ENCODE measurements around the gene MXD4.

Gene MXD4, protein sequence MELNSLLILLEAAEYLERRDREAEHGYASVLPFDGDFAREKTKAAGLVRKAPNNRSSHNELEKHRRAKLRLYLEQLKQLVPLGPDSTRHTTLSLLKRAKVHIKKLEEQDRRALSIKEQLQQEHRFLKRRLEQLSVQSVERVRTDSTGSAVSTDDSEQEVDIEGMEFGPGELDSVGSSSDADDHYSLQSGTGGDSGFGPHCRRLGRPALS

DNA sequence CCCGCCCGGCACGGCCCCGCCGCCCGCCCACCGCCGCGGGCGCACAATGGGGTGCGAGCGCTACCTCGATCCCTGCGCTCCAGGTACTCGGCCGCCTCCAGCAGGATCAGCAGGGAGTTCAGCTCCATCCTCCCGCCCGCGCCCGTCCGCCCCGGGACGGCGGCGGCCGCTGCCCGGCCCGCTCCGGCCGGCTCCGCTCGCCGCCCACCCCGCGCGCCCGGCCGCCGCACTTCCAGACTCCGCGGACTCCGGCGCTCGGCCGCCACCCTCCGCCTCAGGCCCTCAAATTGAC is at the start of gene MXD4:
TSS of gene MXD4 (minus strand) at position 257 of the 292 bp plus-strand sequence. CDS start at position 128, 129 bp downstream.
- DNase-seq (ENCODE audit: low read depth in 1 of 2, low spot score in 1 of 2): no peak

DNA sequence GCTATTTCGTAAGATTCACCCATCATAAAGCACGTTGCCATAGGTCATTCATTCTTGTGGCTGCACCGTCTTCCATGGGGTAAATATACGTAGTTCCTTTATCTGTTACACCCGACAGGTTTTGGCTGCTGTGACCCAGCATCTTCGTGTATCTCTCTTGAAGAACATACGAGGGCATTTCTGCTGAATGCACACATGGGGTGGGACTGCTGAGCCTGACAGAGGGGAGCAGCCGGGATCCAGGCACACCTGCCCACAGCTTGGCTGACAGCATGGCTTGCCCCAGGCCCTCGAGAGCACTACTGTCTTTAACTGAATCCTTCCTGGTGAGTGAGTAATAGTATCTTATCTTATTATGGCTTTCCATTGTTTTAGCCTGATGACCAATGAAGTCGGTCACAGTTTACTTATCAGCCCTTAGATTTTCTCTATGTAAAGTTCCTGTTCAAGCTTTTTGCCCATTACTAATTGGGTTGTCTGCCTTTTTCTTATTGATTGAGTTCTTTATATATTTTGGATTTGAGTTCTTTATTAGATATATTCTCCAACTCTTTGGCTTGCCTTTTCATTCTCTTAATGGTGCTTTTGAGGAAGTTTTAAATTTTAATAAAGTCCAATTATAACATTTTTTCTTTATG is 45.0 kb upstream of the MXD4 start:
- DNase-seq (ENCODE audit: low read depth in 1 of 2, low spot score in 1 of 2): no peak

DNA sequence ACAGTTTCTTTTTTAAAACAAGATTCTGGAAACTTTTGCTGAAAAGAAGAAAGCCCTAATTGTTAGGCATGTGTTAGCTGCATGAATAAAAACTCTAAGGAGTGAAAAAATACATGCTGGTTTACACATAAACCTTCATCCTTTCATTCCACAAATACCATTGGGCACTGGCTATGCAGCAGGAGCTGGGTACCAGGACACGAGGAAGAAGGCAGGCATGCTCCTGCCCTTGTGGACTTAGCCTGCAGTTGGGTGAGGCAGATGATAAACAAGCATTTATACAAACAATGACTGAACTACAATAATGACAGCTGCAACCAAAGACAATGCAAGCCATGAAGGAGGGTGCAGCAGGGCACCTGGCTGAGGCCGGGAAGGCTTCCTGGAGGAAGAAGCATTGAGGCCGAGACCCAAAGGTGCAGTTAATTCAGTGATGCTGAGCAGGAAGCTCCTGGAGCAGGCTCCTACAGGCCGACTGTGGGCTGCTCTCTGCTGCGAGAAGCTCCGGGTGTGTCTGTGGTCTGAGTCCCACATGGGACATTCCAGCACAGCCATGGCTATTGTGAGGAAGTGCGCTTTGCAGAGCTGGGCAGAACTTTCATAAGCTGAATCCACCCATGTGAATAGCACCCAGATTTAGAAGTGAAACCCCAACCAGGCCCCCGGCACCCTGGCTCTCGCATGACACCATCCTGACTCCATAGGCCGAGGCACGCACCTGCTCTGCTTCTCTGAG is 44.0 kb upstream of the MXD4 start:
- DNase-seq (ENCODE audit: low read depth in 1 of 2, low spot score in 1 of 2): no peak

DNA sequence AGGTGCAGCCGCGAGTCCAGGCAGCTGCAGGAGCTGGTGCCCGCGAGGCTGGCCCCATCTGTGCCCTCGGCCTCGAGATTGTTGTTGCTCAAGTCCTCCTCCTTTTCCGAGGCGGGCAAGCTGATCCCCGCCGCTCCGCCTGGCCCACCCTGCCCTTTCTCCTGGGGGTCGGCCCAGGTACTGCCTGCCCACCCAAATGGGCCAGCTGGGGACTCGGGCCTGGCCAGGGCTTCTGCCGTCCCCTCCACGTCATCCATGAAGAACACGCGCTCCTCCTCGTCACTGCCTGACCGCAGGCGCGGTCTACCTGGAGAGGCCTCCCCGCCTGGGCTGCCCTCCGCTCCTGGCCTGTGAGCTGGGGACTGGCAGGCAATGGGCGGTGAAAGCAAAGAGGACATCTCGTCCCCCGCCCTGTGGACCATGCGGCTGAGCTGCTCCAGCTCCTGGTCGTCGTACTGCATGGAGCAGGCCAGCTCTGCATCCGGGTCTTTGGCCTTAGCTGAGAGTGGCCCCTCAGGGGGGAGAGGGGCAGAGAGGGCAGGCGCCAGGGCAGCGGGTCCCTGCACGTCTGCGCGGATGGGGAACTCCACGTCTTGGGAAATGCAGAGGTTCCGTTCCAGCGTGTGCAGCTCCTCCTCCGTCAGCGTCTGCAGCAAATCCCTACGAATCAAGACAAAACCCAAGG is 43.1 kb upstream of the MXD4 start:
- DNase-seq (ENCODE audit: low read depth in 1 of 2, low spot score in 1 of 2): no peak

DNA sequence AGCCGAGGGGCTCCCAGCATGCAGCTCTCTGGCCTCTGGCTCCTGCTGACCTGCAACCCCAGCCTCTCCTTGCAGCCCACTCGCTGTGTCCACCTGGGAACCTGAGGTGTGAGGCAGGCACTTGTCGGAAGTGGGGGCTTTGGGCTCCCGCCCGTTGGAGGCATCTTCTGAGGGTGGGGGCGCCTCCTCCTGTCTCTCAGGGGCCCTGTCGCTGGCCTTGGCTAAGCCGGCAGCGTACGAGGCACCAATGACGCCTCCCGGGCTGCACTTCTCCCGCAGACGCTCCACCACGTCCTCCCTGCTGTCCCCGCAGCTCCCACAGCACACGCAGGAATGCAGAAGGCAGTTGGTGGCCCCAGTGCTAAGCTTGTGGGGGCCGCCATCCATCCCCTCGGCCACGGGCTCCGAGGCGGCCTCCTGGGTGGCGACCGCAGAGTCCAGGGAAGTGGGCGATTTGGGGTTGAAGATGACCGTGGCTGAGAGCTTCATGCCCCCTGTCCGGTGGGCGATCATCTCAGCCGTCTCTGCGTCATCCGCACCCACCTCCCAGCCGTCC is 42.5 kb upstream of the MXD4 start:
- DNase-seq (ENCODE audit: low read depth in 1 of 2, low spot score in 1 of 2): no peak

DNA sequence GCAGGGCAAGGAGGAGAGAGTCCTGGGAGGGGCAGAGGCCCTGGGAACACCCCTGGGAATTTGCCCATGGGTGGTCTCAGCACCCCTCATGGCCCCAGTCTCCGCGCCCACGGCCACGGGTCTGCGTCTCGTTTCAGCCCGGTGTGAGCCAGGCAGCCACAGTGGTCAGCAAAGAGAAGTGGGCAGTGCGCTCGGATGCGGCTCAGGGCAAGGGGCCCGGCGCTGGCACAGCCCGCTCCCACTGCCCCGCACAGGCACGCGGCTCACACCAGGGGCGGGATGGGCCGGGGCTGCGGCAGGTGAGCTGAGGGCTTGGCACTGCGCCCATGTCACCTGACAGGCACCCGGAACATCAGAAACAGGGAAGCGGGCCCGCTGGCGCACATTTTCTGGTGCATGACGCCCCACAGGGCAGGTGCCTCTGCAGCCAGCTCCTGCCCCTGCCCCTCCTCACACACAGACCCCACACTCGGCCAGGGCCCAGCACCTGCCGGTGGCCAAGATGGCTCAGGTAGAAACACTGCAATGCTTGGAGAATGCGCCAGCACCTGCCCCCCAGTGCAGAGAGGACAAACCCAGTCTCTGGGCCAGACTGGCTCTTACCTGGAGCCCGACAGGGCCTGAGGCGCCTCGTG is 41.9 kb upstream of the MXD4 start:
- no peak for DNase-seq (ENCODE audit: low read depth in 1 of 2, low spot score in 1 of 2)

DNA sequence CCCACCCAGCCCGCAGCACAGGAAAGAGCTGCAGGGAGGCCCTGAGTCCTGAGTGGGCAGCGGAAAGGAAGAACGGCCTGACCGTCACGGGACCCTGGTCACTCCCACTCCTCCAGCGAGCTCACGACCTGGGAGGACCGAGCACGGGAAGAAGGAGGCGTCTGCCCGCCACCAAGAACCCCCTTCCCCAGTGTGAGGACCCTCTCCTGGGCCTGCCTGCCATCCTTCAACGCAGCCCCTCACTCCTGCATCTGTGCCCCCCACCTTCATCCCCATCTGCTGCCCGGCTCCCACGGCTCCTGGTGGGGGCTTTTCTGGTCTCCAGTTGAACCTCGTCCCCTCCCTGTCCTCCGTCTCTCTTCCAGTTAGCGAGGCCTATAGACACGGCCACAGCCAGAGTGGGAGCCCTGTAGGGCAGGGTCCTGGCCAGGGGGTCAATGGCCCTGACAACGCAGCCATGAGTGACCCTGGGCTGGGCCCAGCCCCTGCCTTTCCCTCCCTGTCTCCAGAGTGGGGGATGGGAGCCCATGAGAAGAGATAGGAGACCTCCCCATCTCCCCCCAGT is 41.3 kb upstream of the MXD4 start:
- no peak for DNase-seq (ENCODE audit: low read depth in 1 of 2, low spot score in 1 of 2)

DNA sequence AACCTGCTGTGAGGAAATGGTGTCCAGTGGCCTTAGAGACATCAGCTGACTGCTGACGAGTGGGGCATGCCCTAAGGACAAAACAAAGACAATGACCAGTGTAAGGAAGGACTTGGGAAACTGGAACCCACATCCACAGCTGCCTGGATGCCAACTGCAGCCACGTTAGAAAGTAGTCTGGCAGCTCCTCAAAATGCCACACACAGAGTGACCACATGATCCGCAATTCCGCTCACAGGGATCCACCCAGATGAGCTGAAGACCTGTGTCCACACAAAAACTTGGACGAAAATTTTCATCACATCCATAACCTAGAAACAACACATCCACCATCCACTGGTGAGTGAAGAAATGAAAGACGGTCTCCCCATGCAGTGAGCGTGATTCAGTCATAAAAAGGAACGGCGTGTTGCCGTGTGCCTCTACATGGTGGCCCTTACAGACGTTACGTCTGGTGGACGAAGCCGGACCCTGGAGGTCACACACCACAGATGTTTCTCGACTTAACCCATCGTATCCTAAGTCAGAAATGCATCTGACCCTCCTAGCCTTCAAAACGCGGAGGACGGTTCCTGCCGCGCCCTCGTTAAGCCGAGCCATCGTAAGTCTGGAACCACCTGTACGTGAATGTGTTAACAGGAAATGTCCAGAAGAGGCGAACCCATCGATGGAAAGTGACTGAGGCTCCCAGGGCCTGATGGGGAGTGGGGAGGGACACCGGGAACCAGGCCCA is 40.6 kb upstream of the MXD4 start:
- DNase-seq (ENCODE audit: low read depth in 1 of 2, low spot score in 1 of 2): no peak

DNA sequence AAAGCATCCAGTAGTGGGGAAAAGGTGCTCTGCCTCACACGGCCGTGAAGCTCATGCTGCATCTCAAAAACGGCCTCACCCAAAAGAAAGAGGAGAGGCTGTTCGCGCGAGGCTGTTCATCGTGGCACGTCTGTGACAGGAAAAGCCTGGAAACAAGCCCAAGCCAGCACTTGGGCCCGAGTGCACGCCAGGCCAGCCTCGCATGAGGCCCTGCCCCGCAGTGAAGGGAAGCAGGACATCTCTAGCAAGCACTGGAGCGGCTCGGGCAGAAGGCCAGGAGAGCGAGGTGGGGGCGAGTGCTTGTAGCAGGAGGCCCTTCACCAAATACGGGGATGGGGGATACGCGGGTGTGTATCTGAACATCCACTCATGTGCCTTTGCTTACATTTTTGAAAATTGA is 39.9 kb upstream of the MXD4 start:
- no peak for DNase-seq (ENCODE audit: low read depth in 1 of 2, low spot score in 1 of 2)

DNA sequence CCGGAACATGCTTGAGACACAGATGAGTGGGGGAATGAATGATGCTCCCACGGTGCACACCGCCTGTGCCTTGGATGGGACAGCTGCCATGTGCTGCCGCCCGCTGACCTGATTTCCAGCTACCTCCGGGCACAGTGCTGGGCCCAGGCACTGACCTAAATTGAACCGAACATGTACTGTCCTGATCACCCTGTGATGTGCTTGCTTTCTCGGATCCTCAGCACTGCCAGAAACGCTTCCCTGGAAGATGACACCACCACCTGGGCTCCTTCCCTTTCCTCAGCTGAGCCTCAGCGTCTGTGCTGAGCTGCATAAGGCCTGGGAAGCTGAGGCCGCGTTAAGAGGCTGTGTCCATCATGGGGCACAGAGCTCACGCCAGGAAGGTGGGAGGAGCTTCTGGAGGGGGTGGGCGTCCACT is 39.3 kb upstream of the MXD4 start:
- DNase-seq (ENCODE audit: low read depth in 1 of 2, low spot score in 1 of 2): no peak

DNA sequence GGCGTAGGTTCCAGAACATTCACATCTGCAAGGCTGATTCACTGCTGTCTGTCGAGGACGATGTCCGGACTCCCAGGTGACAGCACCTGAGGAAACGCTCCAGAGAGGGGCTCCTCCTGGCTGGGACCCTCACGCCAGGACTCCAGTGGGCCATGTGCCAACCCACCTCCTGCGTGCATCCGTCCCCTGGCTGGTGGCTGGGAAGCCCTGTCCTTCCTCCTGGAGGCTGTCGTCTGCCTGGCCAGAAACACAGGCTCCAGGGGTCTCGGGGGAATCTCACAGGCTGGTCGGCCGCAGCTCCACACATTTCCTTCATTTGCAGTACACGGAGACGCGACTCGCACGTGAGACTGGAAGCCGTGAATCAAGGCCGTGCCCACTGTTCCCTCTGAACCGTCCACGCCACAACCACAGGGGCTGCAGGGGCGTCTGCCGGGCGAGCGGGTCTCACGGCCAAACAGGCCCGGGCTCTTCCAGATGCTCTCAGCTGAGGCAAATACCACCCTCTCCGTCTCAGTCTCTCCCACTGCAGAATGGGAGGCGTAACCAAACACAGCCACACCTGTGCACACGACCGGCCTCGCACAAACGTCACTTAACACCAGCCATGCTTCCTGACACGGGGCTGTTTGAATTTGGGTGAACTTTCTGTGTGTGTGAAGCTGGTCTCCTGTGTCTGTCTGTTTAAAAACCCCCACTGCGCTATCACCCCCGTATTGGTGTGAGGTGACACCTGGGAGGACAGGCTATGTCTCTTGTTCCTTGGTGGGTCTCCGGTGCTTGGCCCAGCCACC is 38.7 kb upstream of the MXD4 start:
- no peak for DNase-seq (ENCODE audit: low read depth in 1 of 2, low spot score in 1 of 2)

DNA sequence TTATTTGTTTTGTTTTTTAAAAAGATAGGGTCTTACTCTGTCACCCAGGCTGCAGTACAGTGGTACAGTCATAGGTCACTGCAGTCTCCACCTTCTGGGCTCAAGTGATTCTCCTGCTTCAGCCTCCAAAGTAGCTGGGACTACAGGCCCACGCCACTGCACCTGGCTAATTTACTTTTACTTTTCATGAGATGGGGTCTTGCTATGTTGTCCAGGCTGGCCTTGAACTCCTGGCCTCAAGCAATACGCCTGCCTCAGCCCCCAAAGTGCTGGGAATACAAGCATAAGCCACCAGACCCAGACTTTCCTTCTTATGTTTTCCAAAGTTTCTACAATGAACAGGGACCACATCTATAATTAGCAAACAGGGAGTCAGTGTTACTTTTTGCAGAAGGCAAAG is 37.9 kb upstream of the MXD4 start:
- DNase-seq (ENCODE audit: low read depth in 1 of 2, low spot score in 1 of 2): no peak

DNA sequence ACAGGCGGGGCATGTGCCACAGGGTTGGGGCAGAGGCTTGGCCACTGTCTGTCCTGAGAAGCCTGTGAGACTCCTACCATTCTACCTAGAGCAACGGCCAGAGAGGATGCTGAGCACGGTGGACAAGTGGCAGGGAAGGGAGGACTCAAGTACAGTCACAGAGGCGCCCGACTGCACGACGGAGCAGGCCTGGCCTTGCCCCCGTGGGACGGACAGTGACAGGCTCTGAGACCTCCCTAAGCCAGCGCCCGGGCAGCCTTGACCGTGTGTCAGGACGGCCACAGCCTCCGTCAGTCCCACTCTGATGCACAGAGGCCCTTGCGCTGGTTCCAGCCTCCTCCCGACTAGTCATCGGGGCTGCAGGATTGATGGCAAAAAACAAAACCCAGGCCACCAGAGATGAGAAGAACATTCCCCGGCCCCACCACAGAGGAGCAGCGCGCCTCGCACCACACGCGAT is 36.7 kb upstream of the MXD4 start:
- DNase-seq (ENCODE audit: low read depth in 1 of 2, low spot score in 1 of 2): no peak

DNA sequence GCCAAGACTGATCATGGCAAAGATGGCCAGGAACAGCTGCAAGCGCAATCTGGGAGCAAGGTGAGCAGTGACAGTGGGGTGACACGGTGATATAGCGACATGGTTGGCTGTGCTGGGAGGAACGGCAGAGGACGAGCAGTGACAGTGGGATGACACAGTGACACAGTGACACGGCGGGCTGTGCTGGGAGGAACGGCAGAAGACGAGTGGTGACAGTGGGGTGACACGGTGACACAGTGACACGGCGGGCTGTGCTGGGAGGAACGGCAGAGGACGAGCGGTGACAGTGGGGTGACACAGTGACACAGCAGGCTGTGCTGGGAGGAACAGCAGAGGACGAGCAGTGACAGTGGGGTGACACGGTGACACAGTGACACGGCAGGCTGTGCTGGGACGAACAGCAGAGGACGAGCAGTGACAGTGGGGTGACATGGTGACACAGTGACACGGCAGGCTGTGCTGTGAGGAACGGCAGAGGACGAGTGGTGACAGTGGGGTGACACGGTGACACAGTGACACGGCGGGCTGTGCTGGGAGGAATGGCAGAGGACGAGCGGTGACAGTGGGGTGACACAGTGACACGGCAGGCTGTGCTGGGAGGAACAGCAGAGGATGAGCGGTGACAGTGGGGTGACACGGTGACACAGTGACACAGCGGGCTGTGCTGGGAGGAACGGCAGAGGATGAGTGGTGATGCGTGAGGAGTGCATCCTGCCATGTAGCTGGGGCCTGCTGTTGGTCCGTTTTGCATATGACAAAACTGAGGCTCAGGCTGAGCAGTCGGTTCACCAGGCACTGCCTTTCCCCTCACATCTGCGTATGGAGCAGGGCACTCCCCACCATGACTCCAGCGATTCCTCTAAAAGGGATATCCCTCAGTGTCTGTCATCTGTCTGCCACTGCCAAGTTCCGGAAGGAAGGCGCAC is 36.0 kb upstream of the MXD4 start:
- no peak for DNase-seq (ENCODE audit: low read depth in 1 of 2, low spot score in 1 of 2)

DNA sequence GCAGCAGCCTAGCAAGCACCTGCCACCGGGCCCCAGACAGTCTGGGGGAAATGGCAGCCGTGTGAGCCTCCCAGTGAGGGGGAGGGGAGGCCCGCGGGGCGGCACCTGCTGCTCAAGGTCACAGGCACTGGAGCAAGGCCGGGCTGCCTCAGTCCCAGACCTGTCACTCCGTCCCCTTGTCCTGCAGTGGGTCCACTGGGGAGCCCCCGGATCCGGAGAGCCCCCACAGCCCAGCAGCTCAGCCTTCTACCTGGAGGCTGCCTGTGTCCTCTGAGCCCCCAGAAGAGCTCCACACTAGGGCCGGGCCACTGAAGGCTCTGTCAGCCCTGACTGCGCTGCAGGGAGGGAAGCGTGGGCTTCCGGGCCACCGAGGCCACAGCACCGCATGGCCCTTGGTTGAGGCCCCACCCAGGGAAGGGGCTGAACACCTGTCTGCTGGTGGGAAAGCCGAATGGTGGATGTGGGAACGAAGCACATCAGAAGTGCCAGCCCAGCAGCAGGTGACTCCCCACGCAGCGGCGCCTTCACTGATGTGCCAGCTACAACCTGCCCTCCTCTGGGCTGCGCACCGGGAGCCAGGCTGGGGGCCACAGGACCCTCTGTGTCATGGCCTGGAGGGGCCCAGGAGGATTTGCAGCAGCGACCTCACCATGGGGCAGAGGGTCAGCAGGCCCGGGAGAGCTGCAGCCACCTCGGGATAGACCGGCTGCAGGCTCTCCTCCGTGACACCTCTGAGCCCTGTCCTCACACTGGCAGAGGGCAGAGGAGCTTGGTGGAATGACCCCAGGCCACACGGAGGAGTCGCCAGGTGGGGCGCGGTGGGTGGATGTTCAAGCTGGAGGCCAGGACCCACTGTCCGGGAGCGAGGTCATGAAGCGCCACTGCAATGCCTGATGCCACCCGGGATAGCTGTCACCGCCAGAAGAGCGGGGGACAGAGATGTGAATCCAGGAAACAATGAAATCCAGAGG is 35.0 kb upstream of the MXD4 start:
- DNase-seq (ENCODE audit: low read depth in 1 of 2, low spot score in 1 of 2): no peak

DNA sequence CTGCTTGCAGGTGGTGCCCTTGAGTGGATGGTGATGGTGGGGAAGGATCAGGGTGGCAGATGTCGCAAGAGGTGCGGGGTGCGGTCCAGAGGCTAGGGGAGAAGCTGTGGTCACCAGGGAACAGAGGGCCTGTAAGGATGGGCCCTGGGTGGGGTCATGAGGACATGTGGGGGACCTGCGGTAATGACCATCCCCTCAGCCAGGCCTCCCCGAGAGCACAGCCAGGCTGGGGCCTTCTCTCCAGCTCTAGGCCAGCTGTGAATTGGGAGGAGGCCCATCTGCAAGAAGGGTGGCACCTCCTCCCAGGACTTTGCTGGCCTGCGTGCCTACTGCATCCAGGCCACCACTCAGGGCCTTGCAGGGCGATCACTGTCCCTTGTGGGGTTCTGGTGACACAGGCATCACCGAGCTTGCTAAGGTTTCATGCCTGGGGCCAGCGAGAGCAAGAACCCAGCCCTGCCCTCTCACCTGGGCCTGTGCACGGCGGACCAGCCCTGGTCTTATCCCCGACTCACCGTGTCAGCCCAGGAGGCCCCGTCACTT is 34.1 kb upstream of the MXD4 start:
- no peak for DNase-seq (ENCODE audit: low read depth in 1 of 2, low spot score in 1 of 2)

DNA sequence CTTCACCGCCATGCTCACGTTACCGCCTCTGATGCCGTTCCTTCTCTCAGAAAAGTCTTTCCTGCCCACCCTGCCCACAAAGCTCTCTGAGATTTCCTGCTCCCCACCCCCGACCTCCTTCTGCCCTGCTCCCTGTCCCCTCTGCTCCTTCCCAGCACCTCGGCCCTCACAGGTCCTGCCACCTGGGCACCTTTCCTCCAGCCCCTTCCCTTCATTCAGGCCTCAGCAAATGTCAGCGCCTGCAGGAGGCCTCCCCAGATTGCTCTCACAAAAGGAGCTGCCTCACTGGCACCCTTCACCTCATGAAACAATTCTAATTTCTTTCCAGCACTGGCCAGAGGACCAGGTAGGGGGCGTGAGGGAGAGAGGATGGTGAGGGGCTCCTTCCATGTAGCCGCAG is 33.6 kb upstream of the MXD4 start:
- DNase-seq (ENCODE audit: low read depth in 1 of 2, low spot score in 1 of 2): no peak

Data from activated CD4-positive, alpha-beta T cell treated with anti-CD3 and anti-CD28 coated beads, Interleukin-2, amount 50 U/mL, for 24 hours (primary cell).